HG03342 (cell line): ENCODE data around the gene MBOAT2.
"Not testable (repeated sequence)": the region's sequence is repeated elsewhere in the genome, so short reads cannot be mapped to it uniquely, and the experiment has no call there.

ENCODE experiments used
- ATAC-seq: cut with Tn5 transposase; IDR thresholded peaks from one replicate; pipeline ENCODE4 v1.9.1; 2021; ENCODE audit warnings: mild to moderate bottlenecking, moderate library complexity; ENCODE audit not compliant: unreplicated experiment

MBOAT2 gene

DNA sequence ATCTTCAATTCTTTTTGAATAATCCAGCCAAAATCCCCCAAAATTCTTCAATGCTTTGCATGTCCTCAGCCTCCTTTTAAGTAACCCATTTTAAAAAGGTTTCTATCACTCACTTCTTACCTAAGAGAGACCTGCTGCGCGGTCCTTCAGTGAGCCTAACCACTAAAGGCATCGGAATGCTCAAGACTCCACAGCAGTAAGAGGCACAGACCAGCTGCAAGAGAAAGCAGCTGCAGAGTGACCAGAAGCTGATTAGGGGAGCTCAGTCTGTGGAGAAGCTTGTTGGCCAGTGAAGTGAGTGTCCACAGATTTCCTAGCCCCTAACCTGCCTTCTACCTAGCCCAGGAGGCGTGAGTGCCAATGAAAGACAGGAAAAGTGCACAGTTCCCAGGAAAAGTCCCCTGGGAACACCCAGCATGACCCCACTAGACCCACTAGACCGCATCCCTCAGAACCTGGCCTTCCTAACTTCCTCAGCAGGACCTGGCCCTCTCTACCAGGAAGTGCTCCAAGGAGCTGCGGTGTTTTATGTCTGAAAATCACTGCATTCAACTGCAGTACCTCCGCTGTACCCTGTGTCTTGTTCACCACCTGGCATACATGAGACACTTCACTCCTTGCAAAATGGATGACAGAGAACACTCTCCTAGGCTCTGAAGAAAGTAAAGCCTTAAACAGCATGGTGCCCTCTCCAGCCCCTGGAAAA is 10.1 kb downstream of the MBOAT2 start:
- ATAC-seq, result no peak

- ATAC-seq, result no peak
Observed at GRCh38 chr2:8992643-8993042, 10.8 kb downstream of the MBOAT2 start.

DNA sequence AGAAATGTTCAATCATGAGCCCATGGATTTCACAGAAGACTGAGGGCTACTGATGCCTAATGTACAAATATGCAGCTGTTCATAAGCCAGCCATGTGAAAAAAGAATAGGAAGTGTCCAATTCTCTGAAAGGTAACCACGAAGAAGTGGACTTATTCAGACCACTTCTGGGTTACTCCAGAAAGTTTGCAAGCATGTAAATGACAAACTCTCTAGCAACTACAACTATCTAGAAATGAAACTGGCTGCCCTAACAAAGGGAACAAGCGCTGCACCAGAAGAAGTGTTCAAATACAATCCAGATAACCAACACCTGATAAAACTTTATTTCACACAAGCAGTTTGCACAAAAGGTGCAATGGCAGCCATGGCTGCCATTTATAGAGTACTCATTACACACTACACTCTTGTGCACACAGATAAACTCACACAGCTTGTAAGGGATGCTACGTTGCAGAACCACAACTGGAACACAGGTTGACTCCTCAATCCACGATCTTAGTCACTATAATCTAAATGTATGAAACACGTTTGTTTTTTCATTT is 13.9 kb downstream of the MBOAT2 start:
- no peak for ATAC-seq

GRCh38 chr2:8987410-8987809 is 16.1 kb downstream of the MBOAT2 start:
- ATAC-seq, result no peak

GRCh38 chr2:8986327-8986976 is 17.0 kb downstream of the MBOAT2 start:
- ATAC-seq, result no peak

DNA sequence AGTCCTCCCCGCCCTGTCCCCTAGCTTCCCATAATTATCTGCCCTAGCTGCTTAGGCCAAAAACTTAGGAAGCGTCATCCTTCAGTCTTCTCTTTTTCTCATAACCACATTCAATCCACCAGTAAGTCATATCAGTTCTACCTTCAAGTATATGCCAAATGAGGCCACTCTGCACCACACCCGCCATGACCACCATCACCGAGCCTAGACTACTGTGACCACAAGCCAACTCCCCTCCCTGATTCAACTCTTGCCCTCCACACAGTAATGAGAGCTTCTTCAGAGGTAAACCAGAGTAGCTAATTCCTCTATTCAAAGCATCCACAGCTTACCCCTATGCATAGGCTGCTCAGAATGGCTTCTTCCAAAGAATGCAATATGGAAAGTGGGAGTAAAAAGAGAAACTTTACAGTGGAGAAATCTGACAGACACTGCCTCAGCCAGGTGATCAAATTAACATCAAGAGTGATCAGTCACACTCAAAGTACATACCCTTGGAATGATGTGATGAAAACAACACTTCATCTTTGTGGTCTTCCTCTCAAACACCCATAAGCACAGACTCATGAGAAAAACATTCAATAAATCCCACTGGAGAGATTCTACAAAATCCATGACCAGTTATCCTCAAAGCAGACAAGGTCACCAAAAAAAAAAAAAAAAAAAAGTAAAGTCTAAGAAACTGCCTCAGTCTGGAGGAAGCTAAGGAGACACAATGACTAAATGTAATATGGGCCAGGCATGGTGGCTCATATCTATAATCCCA is 17.7 kb downstream of the MBOAT2 start:
- ATAC-seq, result no peak

DNA sequence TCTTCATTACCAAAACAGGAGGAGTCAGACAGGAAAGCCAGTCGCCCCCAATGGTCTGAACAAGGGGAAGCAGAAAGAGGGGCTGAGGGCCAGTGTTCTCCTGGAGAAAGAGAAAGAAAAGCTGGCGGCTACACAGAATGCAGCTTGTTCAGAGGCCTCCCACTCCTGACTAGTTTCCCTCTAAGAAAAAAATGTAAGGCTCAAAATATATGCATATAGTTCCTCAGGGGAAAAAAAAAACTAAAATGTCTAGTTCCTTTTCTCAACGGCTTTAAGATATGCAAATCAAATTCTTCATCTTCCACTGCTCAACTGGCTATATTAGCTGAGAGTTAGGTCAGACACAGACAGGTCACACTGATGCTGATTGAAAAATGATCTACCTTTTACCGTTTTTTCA is 18.6 kb downstream of the MBOAT2 start:
- ATAC-seq, result no peak

DNA sequence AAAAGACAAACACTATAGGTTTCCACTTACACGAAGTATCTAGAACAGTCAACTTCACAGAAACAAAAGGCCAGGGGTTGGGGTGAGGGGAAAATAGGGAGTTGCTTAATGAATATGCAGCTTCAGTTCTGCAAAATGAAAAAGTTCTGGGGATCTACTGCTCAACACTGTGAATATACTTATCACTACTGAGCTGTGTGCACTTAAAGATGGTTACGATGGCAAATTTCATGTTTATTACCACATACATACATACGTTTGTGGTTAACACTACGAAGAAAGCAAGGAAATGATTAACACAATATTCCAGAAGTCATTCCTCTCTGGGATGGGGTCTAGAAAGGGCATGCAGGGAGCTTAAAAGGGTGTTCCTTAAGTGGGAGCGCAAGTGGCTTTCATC is 19.3 kb downstream of the MBOAT2 start:
- ATAC-seq, result no peak

DNA sequence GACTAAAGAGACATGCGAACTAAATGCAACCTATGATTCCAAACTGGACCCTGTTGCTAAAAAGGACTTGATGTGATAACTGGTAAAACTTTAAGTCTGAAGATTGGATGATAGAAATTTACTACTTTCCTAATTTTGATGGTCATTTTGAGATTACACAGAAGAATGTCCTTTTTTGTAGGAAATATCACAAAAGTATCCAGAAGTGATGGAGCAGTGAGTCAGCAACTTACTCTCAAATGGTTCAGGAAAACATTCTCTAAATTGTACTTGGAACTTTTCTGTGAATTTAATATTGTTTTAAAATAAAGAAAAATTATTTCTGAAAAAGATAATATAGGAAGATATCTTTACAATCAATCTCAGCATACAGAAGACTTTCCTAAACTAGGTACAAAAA is 19.9 kb downstream of the MBOAT2 start:
- no peak for ATAC-seq

GRCh38 chr2:8981876-8982275 is 21.6 kb downstream of the MBOAT2 start:
- no peak for ATAC-seq

- no peak for ATAC-seq
Observed at GRCh38 chr2:8980096-8980495, 23.4 kb downstream of the MBOAT2 start.

DNA sequence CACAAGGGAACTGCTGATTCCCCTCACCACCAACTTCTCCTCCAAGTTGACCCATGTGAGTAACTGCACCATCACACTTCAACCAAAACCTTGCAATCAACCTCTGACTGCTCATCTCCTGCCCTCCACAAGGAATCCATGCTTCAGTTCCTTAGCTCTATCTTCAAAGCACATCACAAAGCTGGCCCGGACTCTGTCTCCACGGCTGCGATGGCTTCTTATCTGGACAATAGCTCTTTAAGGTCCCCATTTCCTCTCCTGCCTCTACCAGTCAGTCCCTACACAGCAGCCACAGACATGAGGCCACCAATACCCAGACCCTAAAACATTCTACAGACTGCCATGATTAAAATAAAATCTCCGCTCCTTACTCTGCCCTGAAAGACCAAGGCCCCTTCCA is 25.7 kb downstream of the MBOAT2 start:
- ATAC-seq, result no peak

GRCh38 chr2:8976442-8977259 is 26.8 kb downstream of the MBOAT2 start:
- ATAC-seq, result no peak

- ATAC-seq, result no peak
Observed at GRCh38 chr2:8974016-8974415, 29.5 kb downstream of the MBOAT2 start.

- not testable (repeated sequence) for ATAC-seq
Observed at GRCh38 chr2:8973017-8973416, 30.5 kb downstream of the MBOAT2 start.

DNA sequence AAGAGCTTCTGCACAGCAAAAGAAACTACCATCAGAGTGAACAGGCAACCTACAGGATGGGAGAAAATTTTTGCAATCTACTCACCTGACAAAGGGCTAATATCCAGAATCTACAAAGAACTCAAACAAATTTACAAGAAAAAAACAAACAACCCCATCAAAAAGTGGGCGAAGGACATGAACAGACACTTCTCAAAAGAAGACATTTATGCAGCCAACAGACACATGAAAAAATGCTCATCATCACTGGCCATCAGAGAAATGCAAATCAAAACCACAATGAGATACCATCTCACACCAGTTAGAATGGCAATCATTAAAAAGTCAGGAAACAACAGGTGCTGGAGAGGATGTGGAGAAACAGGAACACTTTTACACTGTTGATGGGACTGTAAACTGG is 30.9 kb downstream of the MBOAT2 start:
- ATAC-seq, result not testable (repeated sequence)

DNA sequence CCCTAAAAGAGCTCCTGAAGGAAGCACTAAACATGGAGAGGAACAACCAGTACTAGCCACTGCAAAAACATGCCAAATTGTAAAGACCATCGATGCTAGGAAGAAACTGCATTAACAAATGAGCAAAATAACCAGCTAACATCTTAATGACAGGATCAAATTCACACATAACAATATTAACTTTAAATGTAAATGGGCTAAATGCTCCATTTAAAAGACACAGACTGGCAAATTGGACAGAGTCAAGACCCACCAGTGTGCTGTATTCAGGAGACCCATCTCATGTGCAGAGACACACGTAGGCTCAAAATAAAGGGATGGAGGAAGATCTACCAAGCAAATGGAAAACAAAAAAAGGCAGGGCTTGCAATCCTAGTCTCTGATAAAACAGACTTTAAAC is 34.1 kb downstream of the MBOAT2 start:
- not testable (repeated sequence) for ATAC-seq

GRCh38 chr2:8966123-8966908 is 37.2 kb downstream of the MBOAT2 start:
- ATAC-seq, result no peak

- ATAC-seq, result no peak
Observed at GRCh38 chr2:8965216-8965969, 38.1 kb downstream of the MBOAT2 start.
